ENCODE data around the gene TBC1D8.
"Not testable (repeated sequence)": the region's sequence is repeated elsewhere in the genome, so short reads cannot be mapped to it uniquely, and the experiment has no call there.

Gene TBC1D8

DNA sequence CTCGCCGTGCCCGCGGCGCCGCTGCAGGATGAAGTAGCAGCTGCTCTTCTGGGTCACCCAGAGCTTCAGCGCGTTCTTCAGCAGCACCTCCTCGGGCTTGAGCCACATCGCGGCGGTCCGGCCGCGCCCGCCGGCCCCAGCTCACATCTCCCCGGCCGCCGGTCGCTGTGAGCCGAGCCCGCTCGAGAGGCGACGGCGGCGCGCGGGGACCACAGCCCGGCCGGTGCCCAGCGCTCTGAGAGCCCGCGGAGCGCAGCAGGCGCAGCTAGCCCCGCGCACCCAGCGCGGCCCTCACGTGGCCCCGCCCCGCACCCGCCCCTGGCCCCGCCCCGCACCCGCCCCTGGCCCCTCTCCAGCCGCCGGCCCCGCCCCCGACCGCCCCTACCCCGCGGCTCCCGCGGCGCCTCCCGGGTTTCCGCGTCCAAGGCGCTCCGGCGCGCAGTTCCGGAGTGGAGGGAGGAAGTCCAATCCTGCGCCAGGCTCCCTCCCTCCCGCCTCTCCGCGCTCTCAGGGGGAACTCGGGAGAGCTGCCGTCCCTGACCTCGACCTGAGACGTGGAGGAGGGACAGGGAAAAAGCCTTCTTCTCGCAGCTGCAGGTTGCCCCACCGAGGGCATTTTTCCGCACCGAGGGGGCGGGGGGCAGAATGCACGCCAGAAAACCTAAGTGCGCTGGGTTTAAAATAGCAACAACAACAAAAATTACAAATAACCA is at the start of gene TBC1D8:
TBC1D8 (minus strand) TSS at position 237 of the 713 bp plus-strand sequence; CDS start at position 108, 129 bp downstream.
- peak; percentile 91 for DNase-seq

DNA sequence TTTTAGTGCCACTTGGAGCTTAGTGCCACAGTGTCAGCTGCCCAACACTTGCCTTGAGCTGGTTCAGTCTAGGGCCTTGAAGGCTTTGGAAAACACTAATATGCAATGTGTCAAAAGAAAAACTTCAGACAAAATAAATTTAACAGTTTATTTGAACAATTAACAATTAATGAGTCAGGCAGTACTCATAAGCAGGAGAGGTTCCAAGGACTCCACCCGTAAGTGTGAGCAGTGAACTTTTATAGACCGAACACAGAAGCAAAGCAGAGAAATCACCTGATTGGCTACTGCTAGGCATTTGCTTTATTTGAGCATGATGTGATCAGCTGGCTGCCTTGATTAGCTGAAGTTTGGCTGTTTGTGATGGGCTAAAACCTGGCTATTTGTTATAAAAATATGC is 49.5 kb upstream of the TBC1D8 start:
- DNase-seq, result no peak

DNA sequence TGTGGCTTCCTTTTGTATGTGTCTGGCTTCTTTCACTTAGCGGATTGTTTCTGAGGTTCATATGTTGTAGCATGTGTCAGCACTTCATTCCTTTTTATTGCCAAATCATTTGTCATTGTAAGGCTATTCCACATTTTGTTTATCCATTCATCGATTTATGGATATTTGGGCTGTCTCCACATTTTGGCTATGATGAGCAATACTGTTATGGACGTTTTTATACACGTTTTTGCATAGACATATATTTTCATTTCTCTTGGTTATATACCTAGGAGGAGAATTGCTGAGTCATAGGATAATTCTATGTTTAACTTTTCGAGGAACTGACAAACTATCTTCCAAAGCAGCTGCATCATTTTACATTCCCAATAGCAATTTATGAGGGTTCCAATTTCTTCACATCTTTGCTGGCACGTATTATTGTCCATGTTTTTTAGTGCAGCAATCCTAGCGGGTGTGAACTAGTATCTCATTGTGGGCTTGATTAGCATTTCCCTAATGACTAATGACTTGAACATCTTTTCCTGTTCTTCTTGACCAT is 48.1 kb upstream of the TBC1D8 start:
- no peak for DNase-seq

DNA sequence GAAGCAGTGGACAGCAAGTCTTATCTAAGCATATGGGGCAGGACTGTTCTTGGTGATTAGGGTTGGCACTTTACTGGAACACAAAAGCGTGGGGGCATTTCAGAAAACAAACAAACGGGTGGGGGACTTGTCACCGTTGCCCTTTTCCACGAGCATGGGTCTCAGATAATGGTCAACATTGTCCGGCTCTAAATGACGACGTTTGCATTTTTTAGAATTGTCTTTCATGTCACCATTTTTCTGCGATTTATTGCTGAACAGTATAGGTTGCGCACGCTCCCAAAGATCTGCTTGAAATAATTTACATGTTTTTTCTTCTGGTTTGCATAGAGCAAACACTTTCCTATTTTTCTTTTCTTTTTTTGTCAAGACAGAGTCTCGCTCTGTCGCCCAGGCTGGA is 46.6 kb upstream of the TBC1D8 start:
- DNase-seq, result no peak

DNA sequence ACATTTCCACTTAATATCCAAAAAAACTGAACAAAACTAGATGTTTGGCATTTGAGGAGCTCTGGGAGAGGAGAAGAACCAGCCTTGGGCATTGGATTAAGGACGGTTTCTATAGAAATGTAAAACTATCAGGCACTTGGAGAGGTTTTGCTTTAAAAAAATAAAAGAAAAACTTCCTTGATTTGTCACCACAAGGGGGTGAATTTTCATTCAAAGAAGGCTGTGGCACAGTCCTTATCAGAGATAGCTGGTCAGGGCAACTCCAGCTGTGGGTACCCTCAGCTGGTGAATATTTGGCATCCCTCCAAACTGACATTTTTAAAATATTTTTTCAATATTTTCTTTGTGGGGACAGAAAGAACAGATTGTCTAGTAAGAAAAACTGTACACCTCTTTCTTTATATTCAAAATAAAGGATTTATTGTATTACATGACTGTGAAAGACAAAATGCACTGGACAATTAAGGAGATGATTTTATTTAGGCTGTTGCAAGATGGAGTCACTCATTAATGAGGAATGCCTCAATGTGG is 46.1 kb upstream of the TBC1D8 start:
- no peak for DNase-seq

DNA sequence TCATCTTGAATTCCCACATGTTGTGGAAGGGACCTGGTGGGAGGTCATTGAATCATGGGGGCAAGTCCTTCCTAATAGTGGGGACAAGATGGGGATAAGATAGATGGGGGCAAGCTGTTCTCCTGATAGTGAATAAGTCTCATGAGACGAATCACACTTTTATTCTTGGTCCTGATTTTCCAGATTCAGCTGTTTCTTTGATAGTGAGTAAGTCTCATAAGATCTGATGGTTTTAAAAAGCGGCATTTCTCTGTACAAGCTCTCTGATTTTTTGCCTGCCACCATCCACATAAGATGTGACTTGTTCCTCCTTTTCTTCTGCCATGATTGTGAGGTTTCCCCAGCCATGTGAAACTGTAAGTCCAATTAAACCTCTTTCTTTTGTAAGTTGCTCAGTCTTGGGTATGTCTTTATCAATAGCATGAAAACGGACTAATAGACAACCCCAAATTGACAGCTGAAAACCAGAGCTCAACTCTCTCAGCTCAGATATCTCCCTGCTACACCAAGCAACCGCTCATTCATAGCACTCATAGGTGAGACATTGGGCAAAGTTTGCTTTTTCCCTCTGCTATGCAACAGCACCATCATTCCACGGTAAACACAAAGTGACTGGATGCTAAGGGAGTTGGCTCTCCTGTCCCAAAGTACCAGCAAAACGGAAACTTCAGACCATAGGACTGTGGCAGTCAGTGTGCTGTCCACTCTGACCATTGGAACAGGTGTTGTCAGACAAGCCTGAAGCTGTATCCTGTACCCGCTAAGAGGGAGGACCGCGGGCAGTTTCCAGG is 44.9 kb upstream of the TBC1D8 start:
- DNase-seq, result no peak

DNA sequence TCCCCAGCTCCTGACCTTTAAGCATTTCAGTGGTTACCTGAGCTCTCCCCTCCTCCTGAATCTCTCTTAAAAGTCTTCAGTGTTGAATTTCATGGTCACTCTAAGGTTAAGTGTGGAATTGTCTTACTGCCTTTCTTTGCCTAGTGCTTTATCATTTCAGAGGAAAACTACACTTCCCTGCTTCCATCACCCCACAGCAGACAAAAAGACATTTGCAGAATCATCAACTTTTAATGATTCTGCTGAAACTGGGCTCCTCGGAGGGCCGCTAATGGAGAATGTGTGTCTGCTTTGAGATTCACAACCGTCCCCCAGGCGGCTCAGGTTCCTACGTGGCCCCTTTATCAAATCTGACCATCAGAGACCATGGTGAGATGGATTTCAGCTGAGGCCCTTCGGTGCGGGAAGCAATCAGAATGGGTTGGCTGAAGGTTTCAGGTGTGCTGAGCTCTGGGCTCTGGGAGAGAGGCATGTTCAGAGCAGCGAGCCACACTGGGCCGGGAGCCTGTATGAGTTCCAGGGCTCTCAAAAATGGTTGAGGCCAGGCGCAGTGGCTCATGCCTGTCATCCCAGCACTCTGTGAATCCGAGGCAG is 41.9 kb upstream of the TBC1D8 start:
- no peak for DNase-seq

DNA sequence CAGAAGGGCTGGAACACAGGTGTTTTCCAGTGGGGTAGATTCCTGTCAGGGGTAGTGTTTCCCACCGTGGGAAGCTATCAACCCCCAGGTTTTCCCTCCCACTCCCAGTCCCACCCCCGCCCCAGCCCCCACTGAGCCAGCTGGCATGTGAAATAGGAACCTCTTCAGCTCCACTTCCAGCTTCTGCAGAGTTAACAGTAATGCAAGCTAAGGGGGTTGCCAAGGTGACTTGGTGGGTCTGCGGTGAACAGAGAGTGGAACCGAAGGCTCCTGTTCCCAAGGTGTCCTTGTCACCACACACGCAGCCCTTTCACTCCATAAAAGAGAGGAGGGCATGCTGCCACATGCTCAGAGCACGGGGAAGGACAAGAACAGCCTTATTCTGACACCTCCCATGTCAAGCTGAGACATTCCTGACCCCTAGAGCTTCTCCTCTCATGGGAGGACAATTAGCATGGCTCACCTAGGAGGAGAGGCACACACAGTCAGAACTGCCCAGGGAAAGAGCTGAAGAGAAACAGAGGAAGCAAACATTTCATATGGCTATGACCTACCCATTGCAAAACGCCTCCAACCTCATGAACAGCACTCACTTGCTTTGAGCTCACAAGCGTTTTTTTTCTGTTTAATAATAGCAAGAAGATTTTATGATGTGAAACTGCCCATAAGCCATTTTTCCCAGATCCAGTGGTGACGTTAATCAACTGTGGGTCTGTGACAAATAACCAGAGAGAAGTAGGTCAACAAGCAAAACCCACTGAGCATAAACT is 39.8 kb upstream of the TBC1D8 start:
- peak; percentile 20 for DNase-seq

DNA sequence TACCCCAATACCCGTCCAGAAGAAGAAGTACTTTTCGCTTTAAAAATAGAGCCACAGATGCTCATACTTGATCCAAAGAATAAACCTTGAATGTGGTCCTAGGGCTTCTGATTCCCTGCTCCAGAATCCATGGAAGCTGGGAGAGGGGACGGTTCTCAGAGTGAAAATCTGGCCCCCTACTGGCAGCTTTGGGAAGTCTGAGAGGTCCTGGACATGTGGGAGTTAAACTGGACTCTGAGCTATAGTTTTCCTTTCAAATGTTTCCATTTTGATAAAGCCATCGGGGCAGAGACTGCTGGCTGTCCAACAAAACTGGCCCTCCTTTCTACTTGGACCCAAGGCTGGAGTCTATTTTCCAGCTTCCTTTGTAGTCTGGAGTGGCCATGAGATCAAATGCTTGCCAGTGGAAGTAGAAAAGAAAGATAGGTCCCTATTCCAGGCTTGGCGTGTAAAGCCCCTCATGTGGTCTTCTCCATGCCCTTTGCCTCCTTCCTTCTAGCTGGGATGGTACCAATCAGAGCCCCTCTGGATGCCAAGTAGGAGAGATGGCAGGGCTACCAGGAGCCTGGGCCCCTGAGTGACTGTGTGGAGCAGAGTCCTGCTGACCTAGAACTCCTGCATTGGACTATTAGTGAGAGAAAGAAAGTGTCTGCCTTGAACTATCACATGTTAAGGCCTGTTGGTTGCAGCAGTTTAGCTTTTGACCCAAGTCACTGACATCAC is 37.7 kb upstream of the TBC1D8 start:
- DNase-seq, result no peak

DNA sequence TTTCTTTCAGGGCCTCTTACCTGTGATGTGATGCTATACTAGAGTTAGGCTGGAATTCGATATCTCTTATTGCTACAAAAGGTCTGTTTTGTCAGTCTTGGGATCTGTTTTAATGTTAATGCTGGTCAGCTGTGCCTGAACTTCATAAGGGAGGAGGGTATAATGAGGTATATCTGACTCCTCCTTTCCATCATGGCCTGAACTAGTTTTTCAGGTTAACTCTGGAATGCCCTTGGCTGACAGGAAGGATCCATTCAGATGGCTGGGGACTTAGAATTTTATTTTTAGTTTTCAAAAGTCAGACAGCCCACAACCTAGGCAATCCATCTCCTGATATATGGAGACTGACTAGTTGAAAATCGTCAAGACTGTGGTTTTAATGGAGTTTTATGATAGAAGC is 35.9 kb upstream of the TBC1D8 start:
- no peak for DNase-seq

DNA sequence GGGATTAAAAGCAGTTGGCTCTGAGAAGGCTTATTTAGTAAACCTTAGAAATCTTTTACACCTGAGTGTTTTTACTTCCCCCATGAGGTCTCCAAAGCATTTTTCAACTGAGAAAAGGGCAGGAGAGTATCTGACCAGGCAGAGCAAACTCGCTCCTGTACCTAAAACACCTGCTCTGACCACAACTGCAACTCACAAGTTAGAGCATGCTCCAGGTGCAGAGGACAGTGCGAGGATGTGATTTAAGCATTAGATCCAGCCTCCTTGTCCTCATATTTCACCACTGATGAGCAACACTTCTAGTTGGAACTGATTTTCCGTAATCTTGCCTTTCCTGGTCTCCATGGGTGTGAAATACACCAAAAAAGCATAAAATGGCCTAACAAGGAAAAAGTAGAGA is 34.5 kb upstream of the TBC1D8 start:
- no peak for DNase-seq

DNA sequence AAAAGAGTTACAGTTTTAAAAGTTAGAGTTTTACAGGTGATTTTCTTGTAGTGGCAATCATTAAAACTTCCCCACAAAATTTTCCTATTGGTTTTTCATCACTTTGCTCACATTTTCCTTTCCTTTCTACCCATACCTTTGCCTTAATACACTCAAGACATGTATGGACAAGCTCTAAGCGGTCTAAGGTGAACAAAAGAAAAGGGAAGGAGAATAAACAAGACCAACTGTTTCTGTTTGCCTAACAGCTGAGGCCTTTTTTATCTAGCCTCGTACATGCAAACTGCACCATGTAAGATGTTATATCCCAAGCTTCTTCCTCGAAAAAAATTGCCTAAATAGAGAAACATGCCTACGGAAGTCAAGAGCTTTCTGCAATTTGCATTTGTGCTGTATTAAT is 33.9 kb upstream of the TBC1D8 start:
- DNase-seq, result peak; percentile 21

DNA sequence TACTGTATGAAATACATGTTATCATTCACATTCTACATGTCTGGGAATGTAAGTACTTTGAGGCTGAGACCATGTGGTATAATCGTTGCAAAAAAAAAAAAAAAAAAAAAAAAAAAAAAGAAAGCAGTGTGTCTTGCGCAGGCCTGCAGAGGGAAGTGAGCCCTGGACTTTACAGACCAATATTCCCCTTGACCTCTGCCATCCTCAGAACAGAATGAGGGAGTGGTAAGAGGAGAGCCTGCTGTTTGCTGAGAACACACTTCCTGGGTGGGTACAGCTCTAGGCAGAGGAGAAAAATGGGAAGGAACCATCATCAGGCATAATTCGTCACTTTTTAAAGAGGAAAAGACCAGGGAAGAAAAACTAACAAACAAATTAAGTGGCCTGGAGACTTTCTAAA is 28.8 kb upstream of the TBC1D8 start:
- DNase-seq, result no peak

DNA sequence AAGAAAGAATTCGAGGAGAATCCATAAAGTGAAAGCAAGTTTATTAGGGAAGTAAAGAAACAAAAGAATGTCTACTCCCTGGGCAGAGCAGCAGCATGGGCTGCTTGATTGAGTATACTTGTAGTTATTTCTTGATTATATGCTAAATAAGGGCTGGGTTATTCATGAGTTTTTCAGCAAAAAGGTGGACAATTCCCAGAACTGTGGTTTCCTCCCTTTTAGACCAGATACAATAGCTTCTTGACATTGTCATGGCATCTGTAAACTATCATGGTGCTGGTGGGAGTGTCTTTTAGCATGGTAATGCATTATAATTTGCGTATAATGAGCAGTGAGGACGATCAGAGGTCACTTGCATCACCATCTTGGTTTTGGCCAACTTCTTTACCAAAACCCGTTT is 25.6 kb upstream of the TBC1D8 start:
- no peak for DNase-seq

DNA sequence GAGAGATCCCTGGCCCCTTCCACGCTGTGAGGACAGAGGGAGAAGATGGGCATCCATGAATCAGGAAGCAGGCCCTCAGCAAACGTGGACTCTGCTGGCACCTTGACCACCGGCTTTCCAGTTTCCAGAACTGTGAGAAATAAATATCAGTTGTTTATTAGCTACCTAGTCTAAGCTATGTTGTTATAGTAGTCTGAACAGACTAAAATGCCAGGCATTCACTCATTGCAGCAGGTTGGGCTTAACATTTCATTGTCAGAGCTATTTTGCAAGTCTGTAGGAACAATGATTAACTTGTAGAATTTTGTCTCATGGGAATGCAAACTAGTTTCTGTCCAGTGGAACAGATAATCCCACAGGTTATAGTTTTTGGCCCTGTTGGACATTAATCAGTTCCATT is 24.8 kb upstream of the TBC1D8 start:
- no peak for DNase-seq

DNA sequence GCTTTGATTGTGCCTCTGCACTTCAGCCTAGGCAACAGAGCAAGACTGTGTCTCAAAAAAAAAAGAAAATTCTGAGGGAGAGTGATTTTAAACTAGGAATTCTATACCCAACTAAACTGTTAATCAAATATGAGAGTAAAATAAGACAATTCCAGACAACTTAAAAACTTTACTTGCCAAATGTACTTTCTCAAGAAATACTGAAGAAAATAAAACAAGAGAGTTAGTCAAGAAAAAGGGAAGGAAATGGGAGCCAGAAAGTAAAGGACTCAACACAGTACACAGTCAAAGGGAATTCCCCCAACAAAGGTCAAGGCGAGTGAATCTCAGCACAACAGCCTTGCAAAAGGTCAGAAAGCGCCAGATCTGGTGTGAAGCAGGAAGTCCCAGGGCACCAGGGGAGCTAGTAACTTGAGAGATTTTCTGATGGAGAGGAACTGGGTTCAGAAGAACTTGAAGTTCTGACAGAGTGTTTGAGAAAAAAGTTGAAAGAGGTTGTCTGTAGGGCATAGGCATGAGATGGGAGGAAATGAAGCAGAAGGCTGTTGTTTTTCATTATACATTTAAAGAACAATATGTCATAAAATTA is 22.6 kb upstream of the TBC1D8 start:
- DNase-seq, result no peak

DNA sequence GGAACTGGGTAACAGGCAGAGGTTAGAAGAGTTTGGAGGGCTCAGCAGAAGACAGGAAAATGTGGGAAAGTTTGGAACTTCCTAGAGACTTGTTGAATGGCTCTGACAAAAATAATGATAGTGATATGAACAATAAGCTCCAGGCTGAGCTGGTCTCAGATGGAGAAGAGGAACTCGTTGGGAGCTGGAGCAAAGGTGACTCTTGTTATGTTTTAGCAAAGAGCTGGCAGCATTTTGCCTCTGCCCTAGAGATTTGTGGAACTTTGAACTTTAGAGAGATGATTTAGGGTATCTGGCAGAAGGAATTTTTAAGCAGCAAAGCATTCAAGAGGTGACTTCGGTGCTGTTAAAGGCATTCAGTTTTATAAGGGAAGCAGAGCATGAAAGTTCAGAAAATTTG is 18.6 kb upstream of the TBC1D8 start:
- not testable (repeated sequence) for DNase-seq

DNA sequence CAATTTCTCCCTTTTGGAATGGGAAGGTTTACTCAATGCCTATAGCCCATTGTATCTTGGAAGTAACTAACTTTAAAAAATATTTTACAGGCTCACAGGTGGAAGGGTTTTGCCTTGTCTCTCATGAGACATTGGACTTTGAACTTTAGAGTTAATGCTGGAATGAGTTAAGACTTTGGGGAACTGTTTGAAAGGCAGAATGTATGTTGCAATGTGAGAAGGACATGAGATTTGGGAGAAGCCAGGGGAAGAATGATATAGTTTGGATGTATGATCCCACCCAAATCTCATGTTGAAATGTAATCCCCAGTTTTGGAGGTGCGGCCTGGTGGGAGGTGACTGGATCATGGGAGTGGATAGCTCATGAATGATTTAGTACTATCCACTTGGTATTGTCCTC is 17.5 kb upstream of the TBC1D8 start:
- no peak for DNase-seq

DNA sequence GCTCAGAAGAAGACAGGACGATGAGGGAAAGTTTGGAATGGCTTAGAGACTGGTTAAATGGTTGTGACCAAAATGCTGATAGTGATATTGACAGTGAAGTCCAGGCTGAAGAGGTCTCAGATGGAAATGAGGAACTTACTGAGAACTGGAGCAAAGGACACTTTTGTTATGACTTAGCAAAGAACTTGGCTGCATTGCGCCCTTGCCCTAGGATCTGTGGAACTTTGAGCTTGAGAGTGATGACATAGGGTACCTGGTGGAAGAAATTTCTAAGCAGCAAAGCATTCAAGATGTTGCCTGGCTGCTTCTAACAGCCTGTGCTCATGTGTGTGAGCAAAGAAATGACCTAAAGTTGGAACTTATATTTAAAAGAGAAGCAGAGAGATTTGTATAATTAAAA is 16.4 kb upstream of the TBC1D8 start:
- DNase-seq, result not testable (repeated sequence)

DNA sequence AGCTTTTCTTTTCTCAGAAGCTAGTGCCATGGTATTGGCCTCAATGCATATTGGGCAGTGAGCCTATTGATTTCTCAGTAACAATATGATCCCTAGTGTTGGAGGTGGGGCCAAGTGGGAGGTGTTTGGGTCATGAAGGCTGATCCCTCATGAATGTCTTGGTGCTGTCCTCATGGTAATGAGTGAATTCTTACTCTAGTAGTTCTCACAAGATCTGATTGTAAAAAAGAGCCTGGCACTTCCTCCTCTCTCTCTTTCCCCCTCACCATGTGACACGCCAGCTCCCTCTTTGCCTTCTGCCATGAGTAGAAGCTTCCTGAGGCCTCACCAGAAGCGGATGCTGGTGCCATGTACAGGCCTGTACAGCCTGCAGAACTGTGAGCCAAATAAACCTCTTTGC is 12.8 kb upstream of the TBC1D8 start:
- DNase-seq, result no peak

DNA sequence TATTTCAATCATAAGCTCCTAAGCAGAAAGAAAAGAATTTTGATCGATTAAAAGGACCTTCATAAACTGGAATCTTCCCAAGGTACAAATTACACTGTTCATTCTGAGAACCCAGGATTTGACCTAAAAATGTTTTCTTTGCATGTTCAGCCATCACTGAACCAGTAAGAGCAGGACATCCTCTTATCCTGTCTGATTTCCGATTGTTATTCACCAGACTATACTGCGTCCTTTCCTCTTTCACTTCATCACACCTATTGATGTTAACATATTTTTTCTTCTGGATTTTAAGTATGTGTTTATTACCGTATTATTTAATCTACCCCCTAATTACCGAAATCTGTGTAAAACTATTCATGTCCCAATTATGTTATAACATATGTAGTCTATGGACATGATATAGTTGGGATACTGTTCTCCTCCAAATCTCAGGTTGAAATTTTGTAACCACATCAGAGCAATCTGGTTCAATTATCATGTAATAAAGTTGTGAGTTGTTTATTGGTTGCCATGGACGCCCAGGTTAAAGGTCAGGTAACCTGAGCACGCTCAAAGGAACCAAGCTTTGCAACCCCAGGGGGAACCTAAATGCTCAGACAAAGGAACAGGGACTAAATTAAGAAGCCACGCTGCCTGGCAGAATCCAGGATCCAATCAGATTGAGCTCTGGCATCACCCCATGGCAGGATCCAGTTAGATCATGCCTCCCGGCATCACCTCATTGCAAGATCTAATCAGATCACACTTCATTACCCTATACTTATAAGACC is 11.6 kb upstream of the TBC1D8 start:
- DNase-seq, result no peak

Data from NCI-H345 (cell line).